Mucosa of stomach (tissue), 1 donor: ENCODE measurements around the gene MPPED2.
A peak's percentile ranks its signal among the peaks of the same experiment; 100 is the strongest.

ENCODE experiments used
- H3K27me3 ChIP-seq: one replicate; pipeline ENCODE4 v1.7.0; 2013; ENCODE audit warnings: mild to moderate bottlenecking, low read length; ENCODE audit not compliant: control insufficient read depth, insufficient read depth
- H3K36me3 ChIP-seq: one replicate; pipeline ENCODE4 v1.7.0; 2013; ENCODE audit warnings: low read length; ENCODE audit not compliant: control insufficient read depth, insufficient read depth
- H3K4me1 ChIP-seq: one replicate; pipeline ENCODE4 v1.7.0; 2013; ENCODE audit warnings: mild to moderate bottlenecking, low read length; ENCODE audit not compliant: control insufficient read depth, insufficient read depth
- H3K4me3 ChIP-seq: one replicate; pipeline ENCODE4 v1.7.0; 2013; ENCODE audit warnings: low read length
- H3K9ac ChIP-seq: one replicate; pipeline ENCODE4 v1.7.0; 2013; ENCODE audit warnings: mild to moderate bottlenecking, low read length, moderate library complexity
- H3K9me3 ChIP-seq: one replicate; pipeline ENCODE4 v1.7.0; 2013; ENCODE audit warnings: mild to moderate bottlenecking, low read length, moderate library complexity; ENCODE audit not compliant: control insufficient read depth
- donor health status: Pancreatic carcinoma.

Gene MPPED2

DNA sequence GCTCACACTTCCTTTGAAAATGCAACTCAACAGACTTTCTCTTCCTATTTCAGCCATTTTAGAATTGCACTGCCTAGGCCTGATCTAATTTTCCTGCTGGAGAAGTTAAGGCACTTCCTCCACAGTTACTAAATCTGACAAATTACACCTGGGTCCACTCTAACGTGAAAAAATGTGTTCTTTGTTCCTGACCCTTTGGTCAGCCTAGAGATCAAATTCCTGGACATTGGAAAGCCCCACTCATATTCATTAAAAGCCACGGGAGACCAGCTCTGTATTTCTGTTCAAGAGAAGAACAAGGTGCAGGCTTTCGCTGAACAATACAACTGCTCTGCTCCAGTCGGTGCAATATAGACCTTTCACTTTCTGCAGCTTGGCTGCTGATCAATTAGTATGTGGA, 96.6 kb downstream of the MPPED2 start:
- Histone ChIP-seq H3K36me3 (no peaks in the 10 kb centered on the region), H3K9me3 (no peaks in the 10 kb centered on the region), H3K4me3 (no peak overlapping the region), H3K4me1 (peaks cover 25% of the 10 kb centered on the region), H3K27me3 (no peaks in the 10 kb centered on the region), H3K9ac (no peak overlapping the region)

DNA sequence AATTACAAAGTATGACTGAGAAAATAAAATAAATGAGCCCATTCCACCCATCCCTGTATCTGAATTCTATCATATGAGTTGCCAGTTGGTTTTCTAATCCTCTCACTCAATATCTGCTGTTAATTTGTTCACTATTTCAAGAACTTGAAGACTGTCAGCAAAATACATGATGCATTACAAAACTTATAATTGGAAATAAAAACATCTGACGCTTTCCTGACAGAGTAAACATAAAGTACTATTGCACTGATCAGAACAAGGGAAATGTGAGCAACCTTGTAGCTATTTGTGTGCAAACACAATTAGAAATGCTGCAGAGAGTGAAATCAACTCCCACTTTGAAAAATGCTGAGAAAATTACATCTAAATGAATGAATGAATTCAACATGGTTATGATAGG, 97.1 kb downstream of the MPPED2 start:
- Histone ChIP-seq H3K36me3 (no peaks in the 10 kb centered on the region), H3K27me3 (no peaks in the 10 kb centered on the region), H3K9me3 (no peaks in the 10 kb centered on the region), H3K9ac (no peak overlapping the region), H3K4me3 (no peak overlapping the region), H3K4me1 (peaks cover 25% of the 10 kb centered on the region)

DNA sequence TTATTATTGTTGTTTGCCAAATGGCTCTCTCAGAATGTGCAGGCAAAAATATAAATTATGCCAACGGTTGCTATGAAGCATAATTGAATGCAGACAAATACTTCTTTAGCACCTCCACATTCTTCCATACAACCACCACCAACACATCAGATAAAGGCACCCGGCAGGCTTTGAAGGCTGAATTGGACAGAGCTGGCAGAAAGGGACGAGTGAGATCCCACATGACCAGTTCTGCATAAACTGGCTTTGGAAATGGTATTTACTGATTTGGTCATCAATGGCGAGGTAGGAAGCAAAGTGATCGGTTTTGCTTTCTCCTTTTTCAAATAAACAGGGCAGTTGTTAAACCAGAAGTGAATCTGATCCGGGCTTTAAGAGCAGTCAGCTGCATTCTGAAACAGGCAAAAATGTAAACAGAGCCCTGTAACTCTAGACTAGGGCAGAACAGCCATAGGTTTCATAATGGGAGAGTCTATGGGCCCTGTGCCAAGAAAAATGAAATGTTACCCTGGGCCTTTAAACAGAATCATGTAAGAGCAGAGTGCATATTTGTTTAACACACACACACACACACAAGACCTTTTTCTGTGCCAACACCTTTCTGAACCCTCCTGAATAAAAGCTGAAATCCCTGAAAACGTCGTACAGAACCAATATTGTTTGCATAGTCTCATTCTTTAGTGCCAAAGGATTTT, 97.7 kb downstream of the MPPED2 start:
- peak overlapping the region; percentile 26 for H3K9ac ChIP-seq
- H3K27me3 ChIP-seq: no peaks in the 10 kb centered on the region
- no peaks in the 10 kb centered on the region for H3K36me3 ChIP-seq
- peaks cover 25% of the 10 kb centered on the region for H3K4me1 ChIP-seq
- H3K9me3 ChIP-seq: no peaks in the 10 kb centered on the region
- peak overlapping the region; percentile 28 for H3K4me3 ChIP-seq

DNA sequence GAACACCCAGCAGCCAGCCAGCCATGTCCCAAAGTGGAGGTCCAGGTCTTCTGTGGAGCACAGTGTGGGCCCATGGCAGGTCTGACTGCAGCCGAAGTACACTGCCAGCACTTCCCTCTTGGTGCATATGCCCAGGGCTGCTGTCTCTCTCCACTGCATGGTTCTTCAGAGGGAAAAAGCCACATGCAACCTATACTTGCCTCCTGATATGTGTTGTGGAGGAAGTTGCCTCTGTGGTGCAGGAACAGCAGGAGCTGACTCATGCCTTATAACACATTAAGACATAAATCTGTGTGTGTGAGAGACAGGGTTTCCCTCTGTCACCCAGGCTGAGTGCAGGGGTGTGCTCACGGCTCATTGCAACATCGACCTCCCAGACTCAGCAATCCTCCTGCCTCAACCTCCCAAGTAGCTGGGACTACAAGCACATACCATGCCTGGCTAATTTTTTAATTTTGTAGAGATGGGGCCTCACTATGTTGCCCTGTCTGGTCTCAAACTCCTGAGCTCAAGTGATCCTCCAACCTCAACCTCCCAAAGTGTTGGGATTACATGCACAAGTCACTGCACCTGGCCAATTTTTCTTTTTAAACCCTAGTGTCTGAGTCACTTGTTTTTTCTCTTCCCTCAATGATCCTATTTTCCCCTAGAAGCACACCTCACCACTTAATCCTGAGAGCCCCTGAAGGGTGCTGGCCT, 98.8 kb downstream of the MPPED2 start:
- Histone ChIP-seq H3K9ac (peak overlapping the region; percentile 5), H3K27me3 (no peaks in the 10 kb centered on the region), H3K9me3 (no peaks in the 10 kb centered on the region), H3K4me1 (peaks cover 25% of the 10 kb centered on the region), H3K4me3 (no peak overlapping the region), H3K36me3 (no peaks in the 10 kb centered on the region)

DNA sequence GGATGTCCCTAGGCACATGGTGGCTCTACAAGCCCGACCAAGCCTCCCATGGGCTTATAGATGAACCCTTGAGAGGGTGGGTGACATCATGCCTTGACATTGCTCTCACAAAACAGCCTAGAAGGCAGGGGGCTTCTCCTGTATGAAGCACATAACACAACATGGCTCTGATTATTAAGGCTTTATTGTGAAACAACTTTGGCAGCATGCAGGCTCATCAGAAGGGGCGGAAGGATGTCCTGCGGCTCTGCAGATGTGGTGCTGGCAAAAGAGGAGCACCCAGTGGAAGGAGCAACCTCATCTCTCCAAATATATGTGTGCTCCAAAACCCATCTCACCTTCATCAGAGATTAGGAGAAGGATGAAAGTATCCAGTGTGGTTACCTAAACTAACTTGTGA, 100.4 kb downstream of the MPPED2 start:
- Histone ChIP-seq H3K9me3 (no peaks in the 10 kb centered on the region), H3K36me3 (no peaks in the 10 kb centered on the region), H3K4me3 (no peak overlapping the region), H3K4me1 (peaks cover 25% of the 10 kb centered on the region), H3K27me3 (no peaks in the 10 kb centered on the region), H3K9ac (no peak overlapping the region)

DNA sequence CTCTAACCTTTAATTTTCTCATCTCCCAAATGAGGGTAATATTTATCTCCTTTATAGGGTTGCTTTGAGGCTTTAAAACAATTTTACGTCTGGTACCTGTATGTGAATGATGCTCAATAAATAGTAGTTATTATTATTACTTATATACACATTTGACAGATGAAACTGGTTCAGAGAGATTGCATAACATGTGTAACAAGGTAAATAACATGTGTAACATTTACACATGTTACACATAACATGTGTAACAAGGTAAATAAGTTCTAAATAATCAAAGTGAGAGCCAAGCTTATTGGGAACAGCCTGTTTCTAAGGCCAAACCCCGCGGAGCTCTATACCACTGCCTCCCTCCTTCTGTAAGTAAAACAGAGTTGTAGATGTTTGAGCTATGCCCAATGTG, 100.9 kb downstream of the MPPED2 start:
- Histone ChIP-seq H3K36me3 (no peaks in the 10 kb centered on the region), H3K9me3 (no peaks in the 10 kb centered on the region), H3K4me1 (peaks cover 25% of the 10 kb centered on the region), H3K27me3 (no peaks in the 10 kb centered on the region), H3K4me3 (no peak overlapping the region), H3K9ac (no peak overlapping the region)

DNA sequence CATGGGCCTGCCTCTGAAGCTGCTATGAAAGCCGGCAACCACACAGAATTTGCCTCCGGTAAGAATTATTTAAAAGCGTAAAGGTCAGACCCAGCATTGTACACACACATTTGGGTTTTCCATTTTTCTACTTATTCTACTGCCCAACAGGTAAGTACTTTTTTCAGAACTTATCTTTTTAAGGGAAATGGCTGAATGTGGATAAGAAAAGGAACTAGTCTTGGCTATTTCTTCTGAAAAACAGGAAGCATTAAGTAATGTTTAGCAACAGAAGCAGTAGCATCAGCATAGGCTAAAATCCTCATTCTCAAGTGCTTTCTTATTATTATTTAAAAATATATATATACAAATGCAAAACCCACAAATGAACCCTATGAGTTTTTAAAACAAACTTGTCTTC, 103.1 kb downstream of the MPPED2 start:
- Histone ChIP-seq H3K36me3 (no peaks in the 10 kb centered on the region), H3K27me3 (no peaks in the 10 kb centered on the region), H3K4me1 (peaks cover 12% of the 10 kb centered on the region), H3K9me3 (no peaks in the 10 kb centered on the region), H3K4me3 (no peak overlapping the region), H3K9ac (no peak overlapping the region)

DNA sequence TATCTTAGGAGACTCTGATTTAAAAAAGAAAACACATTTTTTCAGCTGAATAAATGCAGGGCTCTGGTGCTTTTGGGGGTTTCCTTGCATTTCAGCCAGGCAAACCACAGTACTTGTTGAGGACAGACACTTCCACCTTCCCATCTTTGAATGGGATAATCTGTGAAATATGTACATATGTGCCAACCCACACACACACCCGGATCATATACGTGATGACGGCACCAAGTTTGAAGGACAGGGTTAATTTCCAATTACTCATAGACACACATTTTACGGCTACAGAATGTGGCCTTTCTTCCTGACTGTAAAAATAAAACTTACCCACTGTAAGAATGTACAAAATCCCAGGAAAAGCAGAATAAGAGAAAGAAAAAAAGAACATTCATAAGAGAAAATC, 104.4 kb downstream of the MPPED2 start:
- Histone ChIP-seq H3K36me3 (no peaks in the 10 kb centered on the region), H3K27me3 (no peaks in the 10 kb centered on the region), H3K9ac (no peak overlapping the region), H3K9me3 (no peaks in the 10 kb centered on the region), H3K4me1 (no peaks in the 10 kb centered on the region), H3K4me3 (no peak overlapping the region)

DNA sequence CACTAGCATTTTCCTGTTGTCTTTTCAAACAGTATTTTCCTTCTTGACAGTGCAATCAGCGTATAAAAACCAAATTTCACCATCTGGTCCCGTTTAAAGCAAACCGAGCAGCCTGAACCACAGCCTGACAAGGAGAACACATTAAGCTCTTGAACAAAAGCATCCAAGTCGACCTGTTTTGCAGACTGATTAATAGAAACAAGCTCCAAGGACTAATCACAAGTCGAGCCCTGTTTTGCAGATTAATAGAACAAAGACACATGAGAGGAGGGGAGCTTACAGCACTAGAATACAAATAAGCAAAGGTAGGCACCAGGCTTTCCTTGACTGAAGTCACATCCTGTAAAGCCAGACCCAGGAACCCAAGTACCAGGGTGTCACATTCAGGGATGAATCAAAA, 104.8 kb downstream of the MPPED2 start:
- H3K4me1 ChIP-seq: no peaks in the 10 kb centered on the region
- H3K9me3 ChIP-seq: no peaks in the 10 kb centered on the region
- H3K4me3 ChIP-seq: no peak overlapping the region

DNA sequence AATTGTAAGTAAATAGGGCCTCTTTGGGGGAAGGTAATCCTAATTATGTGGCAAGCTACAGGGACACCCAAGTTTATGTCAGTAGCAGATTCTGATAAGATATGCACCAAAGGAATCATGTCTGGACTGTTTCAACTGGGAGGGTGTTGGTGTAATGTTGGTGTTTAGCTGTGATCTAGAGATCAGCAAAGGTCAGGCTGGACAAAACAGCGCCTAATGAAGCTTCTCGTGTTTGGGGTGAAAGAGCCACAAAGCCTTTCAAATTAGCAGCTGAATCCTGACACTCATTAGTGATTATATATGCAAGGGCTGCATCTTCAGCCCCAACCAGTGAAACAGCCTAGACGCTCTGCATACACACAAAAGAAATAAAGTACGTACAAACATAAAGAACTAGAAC, 106.3 kb downstream of the MPPED2 start:
- no peak overlapping the region for H3K9ac ChIP-seq
- no peaks in the 10 kb centered on the region for H3K9me3 ChIP-seq
- no peak overlapping the region for H3K4me3 ChIP-seq
- no peaks in the 10 kb centered on the region for H3K36me3 ChIP-seq
- no peaks in the 10 kb centered on the region for H3K27me3 ChIP-seq
- H3K4me1 ChIP-seq: no peaks in the 10 kb centered on the region

More for the DNA sequence above, 104.8 kb downstream of the MPPED2 start:
- Histone ChIP-seq H3K27me3 (no peaks in the 10 kb centered on the region), H3K36me3 (no peaks in the 10 kb centered on the region), H3K9ac (no peak overlapping the region)

DNA sequence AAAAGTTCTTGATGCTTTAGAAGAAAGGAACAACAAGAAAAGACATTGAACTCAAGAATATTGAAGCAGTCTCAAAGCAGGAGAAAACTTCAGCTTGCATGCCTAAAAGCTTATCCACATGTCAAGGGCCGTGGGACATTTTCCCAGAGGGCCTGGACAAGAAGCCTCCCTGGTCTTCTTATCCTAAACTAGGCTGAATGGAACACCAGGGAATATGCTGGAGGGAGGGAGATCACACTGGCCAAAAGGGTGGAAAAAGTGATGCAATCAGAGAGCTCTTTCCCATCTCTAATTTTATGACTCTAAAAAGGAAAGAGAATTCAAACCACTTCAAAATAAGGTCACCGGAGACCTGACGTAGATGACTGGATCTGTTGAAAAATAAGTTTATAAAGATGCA, 107.2 kb downstream of the MPPED2 start:
- no peak overlapping the region for H3K4me3 ChIP-seq
- H3K9ac ChIP-seq: no peak overlapping the region
- H3K9me3 ChIP-seq: no peaks in the 10 kb centered on the region
- H3K27me3 ChIP-seq: no peaks in the 10 kb centered on the region
- no peaks in the 10 kb centered on the region for H3K36me3 ChIP-seq
- H3K4me1 ChIP-seq: no peaks in the 10 kb centered on the region

DNA sequence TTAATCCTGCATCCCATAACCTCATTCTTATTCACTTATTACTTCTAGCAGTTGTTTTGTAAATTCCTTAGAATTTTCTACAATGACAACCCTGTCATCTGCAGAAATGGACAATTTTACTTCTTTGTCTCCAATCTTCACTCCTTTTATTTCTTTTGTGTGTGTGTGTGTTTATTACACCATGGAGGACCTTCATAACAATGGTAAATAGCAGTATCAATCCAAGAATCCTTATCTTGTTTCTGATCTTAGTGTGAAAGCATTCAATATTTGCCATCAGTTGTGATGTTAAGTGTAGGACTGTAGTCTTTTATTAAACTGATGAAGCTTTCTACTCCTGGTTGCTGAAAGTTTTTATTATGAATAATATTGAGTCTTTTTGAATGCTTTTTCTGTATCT, 109.1 kb downstream of the MPPED2 start:
- H3K4me1 ChIP-seq: no peaks in the 10 kb centered on the region
- H3K9ac ChIP-seq: no peak overlapping the region
- H3K27me3 ChIP-seq: no peaks in the 10 kb centered on the region
- H3K9me3 ChIP-seq: no peaks in the 10 kb centered on the region
- no peaks in the 10 kb centered on the region for H3K36me3 ChIP-seq
- no peak overlapping the region for H3K4me3 ChIP-seq
